ENCODE results near the gene DIAPH3.

DIAPH3 gene

GRCh38 chr13:60155978-60156377 lies 7.8 kb downstream of the DIAPH3 start:
- no peak for FAIRE-seq

- FAIRE-seq, result no peak
Observed at GRCh38 chr13:60152904-60153303, 10.8 kb downstream of the DIAPH3 start.

GRCh38 chr13:60152114-60152513 lies 11.6 kb downstream of the DIAPH3 start:
- FAIRE-seq, result no peak

DNA sequence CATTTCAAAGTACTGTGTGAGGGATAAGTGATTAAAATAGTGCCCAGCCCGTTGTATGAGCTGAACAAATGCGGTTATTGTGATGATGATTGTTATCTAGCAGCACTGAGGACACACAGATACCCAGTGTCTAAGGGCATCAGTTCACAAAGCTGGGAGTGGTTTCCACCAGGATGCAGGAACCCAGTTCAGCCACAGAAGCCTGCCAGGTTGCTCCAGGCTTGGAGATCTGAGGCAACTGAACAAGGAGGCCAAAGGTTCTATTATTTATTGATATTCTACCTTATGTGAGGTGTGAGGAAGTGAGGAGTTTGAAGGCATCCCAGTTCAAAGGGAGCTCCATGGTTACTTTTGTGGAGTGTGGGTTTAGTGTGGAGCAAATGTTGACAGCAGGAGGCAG lies 13.2 kb downstream of the DIAPH3 start:
- no peak for FAIRE-seq

DNA sequence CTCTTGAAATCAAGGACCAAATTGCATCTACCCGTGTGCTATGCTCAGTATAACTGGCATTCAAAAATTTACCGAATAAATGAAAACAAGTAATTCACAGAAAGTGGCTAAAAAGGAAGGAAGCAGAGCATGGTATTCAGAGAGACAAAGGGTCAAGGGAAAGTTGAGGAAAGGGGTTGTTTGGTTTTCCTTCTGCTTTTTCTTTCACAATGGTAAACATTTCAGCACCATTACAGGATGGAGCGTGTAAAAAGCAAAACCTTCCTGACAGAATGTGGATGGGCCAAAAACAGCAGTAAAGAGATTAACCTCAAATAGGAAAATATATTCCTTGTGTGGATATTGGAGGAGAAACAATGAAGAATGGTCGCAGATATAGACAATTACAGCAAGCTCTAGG lies 14.8 kb downstream of the DIAPH3 start:
- no peak for FAIRE-seq

- FAIRE-seq, result no peak
Observed at GRCh38 chr13:60147361-60147760, 16.4 kb downstream of the DIAPH3 start.

- no peak for FAIRE-seq
Observed at GRCh38 chr13:60146471-60146870, 17.3 kb downstream of the DIAPH3 start.

- no peak for FAIRE-seq
Observed at GRCh38 chr13:60143775-60144174, 20.0 kb downstream of the DIAPH3 start.

GRCh38 chr13:60139272-60139671 lies 24.5 kb downstream of the DIAPH3 start:
- no peak for FAIRE-seq

DNA sequence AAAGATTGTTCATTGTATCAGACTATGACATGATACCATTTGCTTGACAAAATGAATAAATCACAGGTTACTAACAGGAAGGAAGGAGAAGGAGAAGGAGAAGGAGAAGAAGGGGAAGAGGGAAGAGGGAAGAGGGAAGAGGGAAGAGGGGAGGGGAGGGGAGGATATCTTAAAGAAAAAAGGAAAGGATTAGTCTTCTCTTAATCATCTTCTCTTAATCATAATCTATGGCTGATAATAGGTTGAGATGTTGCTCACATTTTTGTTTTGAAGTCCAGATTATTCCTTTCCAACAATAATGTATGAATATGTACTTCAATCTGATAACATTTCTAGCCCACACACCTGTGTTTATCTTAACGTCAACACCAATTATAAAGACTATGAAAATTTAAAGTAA lies 25.1 kb downstream of the DIAPH3 start:
- no peak for FAIRE-seq

GRCh38 chr13:60137911-60138560 lies 25.7 kb downstream of the DIAPH3 start:
- no peak for FAIRE-seq

DNA sequence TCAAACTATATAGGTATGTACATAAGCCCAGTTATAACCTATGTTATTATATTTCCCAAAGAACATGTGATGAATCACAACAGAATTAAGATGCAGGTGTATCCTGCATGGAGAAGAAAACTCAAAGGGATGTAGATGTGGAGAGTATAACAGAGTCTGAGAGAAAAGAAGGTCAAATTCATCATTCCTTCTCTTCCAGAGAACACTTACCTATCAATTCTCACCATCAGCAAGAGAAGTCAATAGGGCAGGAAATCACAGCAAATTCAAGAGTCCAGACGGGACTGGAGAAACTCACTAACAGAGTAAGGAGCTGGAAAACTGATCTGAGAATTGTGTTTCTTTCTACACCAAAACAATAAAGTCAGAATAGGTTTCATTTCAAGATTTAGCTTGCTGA lies 28.4 kb downstream of the DIAPH3 start:
- FAIRE-seq, result no peak

- no peak for FAIRE-seq
Observed at GRCh38 chr13:60134376-60134775, 29.4 kb downstream of the DIAPH3 start.

DNA sequence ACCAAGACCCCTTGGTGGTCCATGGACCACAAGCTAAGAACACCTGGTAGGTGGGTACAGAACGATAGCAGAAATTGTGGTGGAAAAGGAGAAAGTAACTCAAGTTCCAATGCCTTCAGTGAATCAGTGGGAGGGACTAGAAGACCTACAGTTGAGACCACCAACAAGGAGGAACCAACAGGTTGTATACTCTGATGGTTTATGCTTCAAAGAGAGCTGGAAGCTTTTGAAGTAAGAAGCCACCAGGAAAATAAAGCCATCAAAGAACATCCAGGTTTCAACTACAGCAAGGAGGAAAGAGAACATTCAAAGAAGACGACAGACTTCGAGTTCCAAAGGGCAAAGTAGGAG lies 42.4 kb downstream of the DIAPH3 start:
- FAIRE-seq, result no peak

- no peak for FAIRE-seq
Observed at GRCh38 chr13:60120617-60121336, 43.0 kb downstream of the DIAPH3 start.

DNA sequence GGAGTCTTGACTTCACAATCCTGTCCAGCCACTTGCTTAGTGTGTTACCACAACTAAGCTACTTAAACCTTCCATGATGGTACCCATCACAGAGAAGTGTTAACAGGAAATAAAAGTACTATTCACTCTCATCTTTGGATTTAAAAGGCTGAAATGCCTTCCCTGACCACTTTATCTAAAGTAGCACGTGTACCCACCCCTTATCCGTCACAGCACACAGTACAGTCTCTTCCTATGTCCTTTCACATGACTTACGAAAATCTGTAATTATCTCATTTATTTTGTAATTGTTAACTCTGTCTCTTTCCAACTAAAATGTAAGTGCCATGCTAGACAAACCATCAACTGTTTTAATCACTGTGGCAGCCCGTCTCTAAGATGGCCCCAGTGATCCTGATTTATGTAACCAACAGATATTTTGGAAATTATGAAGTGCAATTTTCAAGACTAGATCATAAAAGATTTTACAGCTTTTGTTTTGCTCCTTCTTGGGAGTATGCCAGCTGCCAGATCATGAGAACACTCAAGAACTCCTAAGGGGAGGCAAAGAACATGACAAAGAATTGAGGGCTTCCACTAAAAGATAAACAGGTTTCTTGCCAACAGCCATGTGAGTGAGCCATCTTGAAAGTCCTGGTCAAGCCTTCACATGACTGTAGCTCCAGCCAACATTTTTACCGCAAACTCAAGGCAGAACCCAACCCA lies 44.9 kb downstream of the DIAPH3 start:
- no peak for FAIRE-seq

DNA sequence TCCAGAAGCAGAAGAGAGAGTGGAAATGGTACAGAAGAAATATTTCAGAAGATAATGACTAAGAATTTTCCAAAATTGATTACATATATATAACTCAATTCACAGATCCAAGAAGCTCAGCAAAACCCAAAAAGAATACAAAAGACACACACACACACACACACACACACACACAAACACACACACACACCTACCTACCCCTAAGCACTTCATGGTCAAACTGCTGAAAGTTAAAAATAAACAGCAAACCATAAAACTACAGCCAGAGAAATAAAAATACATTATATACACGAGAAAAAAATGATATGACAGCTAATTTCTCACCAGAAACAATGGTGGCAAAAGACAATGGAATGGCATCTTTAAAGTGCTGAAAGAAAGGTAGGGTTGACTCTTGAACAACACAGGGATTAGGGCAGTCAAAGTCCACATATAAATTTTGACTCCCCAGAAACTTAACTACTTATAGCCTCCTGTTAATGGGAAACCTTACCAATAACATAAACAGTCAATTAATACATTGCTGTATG lies 49.2 kb downstream of the DIAPH3 start:
- no peak for FAIRE-seq

DNA sequence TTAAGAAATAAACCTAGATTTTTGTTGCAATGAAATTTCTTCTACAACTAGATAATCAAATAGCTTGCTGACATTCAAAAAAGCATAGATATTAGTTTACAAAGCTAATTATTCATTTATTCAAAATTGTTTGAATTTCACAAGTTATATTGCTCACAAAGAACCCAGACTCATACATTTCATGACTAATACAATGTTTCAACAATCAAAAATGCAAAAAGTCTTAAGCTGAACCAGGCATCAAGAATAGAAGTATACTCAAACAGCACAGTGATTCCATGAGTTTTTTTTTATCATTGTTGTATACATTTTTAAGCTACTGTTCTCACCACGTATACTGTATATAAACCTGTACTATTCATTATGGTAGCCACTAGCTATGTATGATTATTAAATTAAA lies 51.0 kb downstream of the DIAPH3 start:
- FAIRE-seq, result no peak

DNA sequence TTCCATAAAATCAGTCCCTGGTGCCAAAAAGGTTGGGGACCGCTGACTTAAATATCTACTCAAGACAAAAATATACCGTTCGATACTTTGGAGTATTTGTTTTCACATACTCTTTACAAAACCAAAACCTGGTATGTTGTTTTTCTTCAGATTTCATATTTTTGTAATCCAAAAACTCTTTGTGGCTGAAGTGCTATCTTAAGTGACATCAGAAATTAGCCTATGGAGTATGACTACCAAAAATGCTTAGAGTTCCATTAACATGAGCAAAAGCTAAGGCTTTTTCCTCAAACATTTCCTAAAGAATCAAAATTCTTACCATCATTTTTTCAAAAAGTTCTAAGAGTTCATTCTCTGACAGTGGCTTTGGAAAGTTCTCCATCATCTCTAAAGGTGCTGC lies 52.0 kb downstream of the DIAPH3 start:
- no peak for FAIRE-seq

GRCh38 chr13:60109285-60109684 lies 54.4 kb downstream of the DIAPH3 start:
- no peak for FAIRE-seq

- no peak for FAIRE-seq
Observed at GRCh38 chr13:60108589-60108988, 55.1 kb downstream of the DIAPH3 start.

GRCh38 chr13:60099631-60100420 lies 63.9 kb downstream of the DIAPH3 start:
- FAIRE-seq, result no peak

- FAIRE-seq, result no peak
Observed at GRCh38 chr13:60095300-60095699, 68.4 kb downstream of the DIAPH3 start.

All from endometrium (tissue), 2 donors.